IPS-18c (cell line): ENCODE data around the gene TLR10.
"Not testable (repeated sequence)": the region's sequence is repeated elsewhere in the genome, so short reads cannot be mapped to it uniquely, and the experiment has no call there.

Experiments
- H3K4me3 ChIP-seq: 2 replicates; pipeline ENCODE4 v1.7.0; 2013; ENCODE audit warnings: low read depth, mild to moderate bottlenecking, low read length, moderate library complexity; ENCODE audit not compliant: insufficient read depth
- H3K9me3 ChIP-seq: one replicate; pipeline ENCODE4 v1.6.1; 2013; ENCODE audit warnings: mild to moderate bottlenecking, low read length, moderate library complexity; ENCODE audit not compliant: control insufficient read depth, insufficient read depth

Gene TLR10

GRCh38 chr4:38782452-38783108 is at the start of gene TLR10:
Gene TLR10 (minus strand): TSS chr4:38782990. CDS start chr4:38775590, 7,400 bp downstream.
- no peak within 1 kb of the TSS for H3K4me3 ChIP-seq
- no peaks in the 10 kb centered on the region for H3K9me3 ChIP-seq

GRCh38 chr4:38832206-38832605 is 49.4 kb upstream of the TLR10 start:
- no peaks in the 10 kb centered on the region for H3K9me3 ChIP-seq
- no peak overlapping the region for H3K4me3 ChIP-seq

- Histone ChIP-seq H3K4me3 (no peak overlapping the region), H3K9me3 (no peaks in the 10 kb centered on the region)
These were observed 48.9 kb upstream of the TLR10 start for GRCh38 chr4:38831653-38832052.

- Histone ChIP-seq H3K9me3 (no peaks in the 10 kb centered on the region), H3K4me3 (no peak overlapping the region)
These were observed 46.4 kb upstream of the TLR10 start for GRCh38 chr4:38829237-38829636.

GRCh38 chr4:38823766-38824165 is 41.0 kb upstream of the TLR10 start:
- Histone ChIP-seq H3K4me3 (no peak overlapping the region), H3K9me3 (no peaks in the 10 kb centered on the region)

GRCh38 chr4:38822748-38823303 is 40.0 kb upstream of the TLR10 start:
- Histone ChIP-seq H3K4me3 (no peak overlapping the region), H3K9me3 (no peaks in the 10 kb centered on the region)

- H3K9me3 ChIP-seq, result no peaks in the 10 kb centered on the region
- H3K4me3 ChIP-seq, result no peak overlapping the region
These were observed 38.9 kb upstream of the TLR10 start for GRCh38 chr4:38821739-38822138.

GRCh38 chr4:38820329-38821061 is 37.7 kb upstream of the TLR10 start:
- Histone ChIP-seq H3K4me3 (no peak overlapping the region), H3K9me3 (no peaks in the 10 kb centered on the region)

- H3K4me3 ChIP-seq, result no peak overlapping the region
These were observed 36.8 kb upstream of the TLR10 start for GRCh38 chr4:38819569-38819968.

GRCh38 chr4:38818441-38818976 is 35.7 kb upstream of the TLR10 start:
- Histone ChIP-seq H3K4me3 (no peak overlapping the region), H3K9me3 (no peaks in the 10 kb centered on the region)

More at GRCh38 chr4:38819569-38819968, 36.8 kb upstream of the TLR10 start:
- no peaks in the 10 kb centered on the region for H3K9me3 ChIP-seq

- Histone ChIP-seq H3K9me3 (no peaks in the 10 kb centered on the region), H3K4me3 (no peak overlapping the region)
These were observed 33.3 kb upstream of the TLR10 start for GRCh38 chr4:38815885-38816782.

GRCh38 chr4:38814386-38814785 is 31.6 kb upstream of the TLR10 start:
- no peaks in the 10 kb centered on the region for H3K9me3 ChIP-seq
- no peak overlapping the region for H3K4me3 ChIP-seq

GRCh38 chr4:38811297-38811696 is 28.5 kb upstream of the TLR10 start:
- no peak overlapping the region for H3K4me3 ChIP-seq

GRCh38 chr4:38807462-38807861 is 24.7 kb upstream of the TLR10 start:
- not testable (repeated sequence) for H3K9me3 ChIP-seq, H3K4me3 ChIP-seq

More at GRCh38 chr4:38811297-38811696, 28.5 kb upstream of the TLR10 start:
- H3K9me3 ChIP-seq, result no peaks in the 10 kb centered on the region

GRCh38 chr4:38806251-38806650 is 23.5 kb upstream of the TLR10 start:
- H3K9me3 ChIP-seq, result peaks cover 10% of the 10 kb centered on the region
- H3K4me3 ChIP-seq, result not testable (repeated sequence)

- H3K4me3 ChIP-seq, result no peak overlapping the region
These were observed 22.8 kb upstream of the TLR10 start for GRCh38 chr4:38805530-38806145.

More at GRCh38 chr4:38805530-38806145, 22.8 kb upstream of the TLR10 start:
- peaks cover 10% of the 10 kb centered on the region for H3K9me3 ChIP-seq
